ENCODE data around the gene MRPL12. TPM values are rescaled to one million over a fixed set of nuclear protein-coding genes. Genes with fewer than 3 reads are reported as not detected.

MRPL12 gene
- total and polyA plus RNA-seq, 2 of the 13 experiments (the other 11 are each of a cell fraction or from before 2014, with no cell fraction given) = 39.1 to 94.1 TPM

DNA sequence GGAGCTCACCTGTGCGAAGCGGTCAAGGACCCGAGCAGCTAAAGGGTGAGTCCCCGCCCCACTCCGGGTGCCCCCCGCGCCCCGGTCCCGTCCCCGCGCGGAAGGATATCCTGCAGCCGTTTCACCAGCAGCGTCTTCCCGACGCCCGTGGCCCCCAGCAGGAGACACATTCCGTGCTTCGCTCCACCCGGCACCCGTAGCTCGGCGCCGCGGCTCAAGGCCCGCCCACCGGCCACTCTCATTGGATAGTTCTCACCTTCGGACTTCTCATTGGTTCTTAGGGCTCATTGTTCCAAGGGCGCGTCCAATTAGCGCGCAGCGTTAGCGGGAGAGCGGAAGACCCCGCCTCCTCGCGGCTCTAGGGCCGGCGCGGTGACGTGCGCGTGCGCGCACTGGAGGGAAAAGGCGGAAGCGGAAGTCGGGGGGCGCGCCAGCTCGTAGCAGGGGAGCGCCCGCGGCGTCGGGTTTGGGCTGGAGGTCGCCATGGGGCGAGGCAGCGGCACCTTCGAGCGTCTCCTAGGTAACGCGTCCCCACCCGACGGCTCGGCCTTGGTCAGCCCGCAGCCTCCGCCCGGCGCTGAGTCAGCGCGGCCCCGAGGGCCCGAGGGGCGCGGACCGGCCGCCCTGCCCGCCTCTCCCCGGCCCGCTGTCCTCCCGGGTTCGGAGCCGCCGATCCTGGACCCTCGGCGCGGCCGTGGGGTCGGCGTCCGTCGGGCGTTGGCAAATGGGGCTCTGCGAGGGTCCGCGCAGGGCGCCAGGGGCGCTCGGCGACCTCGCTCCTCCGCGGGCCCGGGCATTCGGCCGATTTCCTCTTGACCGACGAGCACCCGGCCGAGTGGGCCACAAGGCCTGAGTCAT, 19.4 kb upstream of the MRPL12 start, which contains the start of the genes ARL16 and HGS (continued):
- TF ChIP-seq, protein P1, sequence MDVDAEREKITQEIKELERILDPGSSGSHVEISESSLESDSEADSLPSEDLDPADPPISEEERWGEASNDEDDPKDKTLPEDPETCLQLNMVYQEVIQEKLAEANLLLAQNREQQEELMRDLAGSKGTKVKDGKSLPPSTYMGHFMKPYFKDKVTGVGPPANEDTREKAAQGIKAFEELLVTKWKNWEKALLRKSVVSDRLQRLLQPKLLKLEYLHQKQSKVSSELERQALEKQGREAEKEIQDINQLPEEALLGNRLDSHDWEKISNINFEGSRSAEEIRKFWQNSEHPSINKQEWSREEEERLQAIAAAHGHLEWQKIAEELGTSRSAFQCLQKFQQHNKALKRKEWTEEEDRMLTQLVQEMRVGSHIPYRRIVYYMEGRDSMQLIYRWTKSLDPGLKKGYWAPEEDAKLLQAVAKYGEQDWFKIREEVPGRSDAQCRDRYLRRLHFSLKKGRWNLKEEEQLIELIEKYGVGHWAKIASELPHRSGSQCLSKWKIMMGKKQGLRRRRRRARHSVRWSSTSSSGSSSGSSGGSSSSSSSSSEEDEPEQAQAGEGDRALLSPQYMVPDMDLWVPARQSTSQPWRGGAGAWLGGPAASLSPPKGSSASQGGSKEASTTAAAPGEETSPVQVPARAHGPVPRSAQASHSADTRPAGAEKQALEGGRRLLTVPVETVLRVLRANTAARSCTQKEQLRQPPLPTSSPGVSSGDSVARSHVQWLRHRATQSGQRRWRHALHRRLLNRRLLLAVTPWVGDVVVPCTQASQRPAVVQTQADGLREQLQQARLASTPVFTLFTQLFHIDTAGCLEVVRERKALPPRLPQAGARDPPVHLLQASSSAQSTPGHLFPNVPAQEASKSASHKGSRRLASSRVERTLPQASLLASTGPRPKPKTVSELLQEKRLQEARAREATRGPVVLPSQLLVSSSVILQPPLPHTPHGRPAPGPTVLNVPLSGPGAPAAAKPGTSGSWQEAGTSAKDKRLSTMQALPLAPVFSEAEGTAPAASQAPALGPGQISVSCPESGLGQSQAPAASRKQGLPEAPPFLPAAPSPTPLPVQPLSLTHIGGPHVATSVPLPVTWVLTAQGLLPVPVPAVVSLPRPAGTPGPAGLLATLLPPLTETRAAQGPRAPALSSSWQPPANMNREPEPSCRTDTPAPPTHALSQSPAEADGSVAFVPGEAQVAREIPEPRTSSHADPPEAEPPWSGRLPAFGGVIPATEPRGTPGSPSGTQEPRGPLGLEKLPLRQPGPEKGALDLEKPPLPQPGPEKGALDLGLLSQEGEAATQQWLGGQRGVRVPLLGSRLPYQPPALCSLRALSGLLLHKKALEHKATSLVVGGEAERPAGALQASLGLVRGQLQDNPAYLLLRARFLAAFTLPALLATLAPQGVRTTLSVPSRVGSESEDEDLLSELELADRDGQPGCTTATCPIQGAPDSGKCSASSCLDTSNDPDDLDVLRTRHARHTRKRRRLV (CRISPR knock-in tag; IDR thresholded peaks at IDR 0.05) = no peak
- 0 out of 2 replicates have a peak, but pooled peaks have one; percentile 8 for TF ChIP-seq ZNF567 (CRISPR knock-in tag; IDR thresholded peaks at IDR 0.05; ENCODE audit: borderline replicate concordance)
- peak; percentile 62; the same call in 1 of the 2 replicates for TF ChIP-seq ZNF503 (CRISPR knock-in tag; IDR thresholded peaks at IDR 0.05)
- TF ChIP-seq ZNF564 (CRISPR knock-in tag; IDR thresholded peaks at IDR 0.05) = peak; percentile 35; the same call in 1 of the 2 replicates
- 0 out of 2 replicates have a peak, but pooled peaks have one; percentile 27 for TF ChIP-seq ZNF816 (CRISPR knock-in tag; IDR thresholded peaks at IDR 0.05; ENCODE audit: borderline replicate concordance)
- TF ChIP-seq, protein P2, sequence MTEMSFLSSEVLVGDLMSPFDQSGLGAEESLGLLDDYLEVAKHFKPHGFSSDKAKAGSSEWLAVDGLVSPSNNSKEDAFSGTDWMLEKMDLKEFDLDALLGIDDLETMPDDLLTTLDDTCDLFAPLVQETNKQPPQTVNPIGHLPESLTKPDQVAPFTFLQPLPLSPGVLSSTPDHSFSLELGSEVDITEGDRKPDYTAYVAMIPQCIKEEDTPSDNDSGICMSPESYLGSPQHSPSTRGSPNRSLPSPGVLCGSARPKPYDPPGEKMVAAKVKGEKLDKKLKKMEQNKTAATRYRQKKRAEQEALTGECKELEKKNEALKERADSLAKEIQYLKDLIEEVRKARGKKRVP (CRISPR knock-in tag; IDR thresholded peaks at IDR 0.05) = peak in 1 of 2 experiments; percentile 33; a peak in 1 of 4 replicates
- TF ChIP-seq, protein P3, sequence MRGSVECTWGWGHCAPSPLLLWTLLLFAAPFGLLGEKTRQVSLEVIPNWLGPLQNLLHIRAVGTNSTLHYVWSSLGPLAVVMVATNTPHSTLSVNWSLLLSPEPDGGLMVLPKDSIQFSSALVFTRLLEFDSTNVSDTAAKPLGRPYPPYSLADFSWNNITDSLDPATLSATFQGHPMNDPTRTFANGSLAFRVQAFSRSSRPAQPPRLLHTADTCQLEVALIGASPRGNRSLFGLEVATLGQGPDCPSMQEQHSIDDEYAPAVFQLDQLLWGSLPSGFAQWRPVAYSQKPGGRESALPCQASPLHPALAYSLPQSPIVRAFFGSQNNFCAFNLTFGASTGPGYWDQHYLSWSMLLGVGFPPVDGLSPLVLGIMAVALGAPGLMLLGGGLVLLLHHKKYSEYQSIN (CRISPR knock-in tag; IDR thresholded peaks at IDR 0.05; ENCODE audit: borderline replicate concordance) = no peak
- no peak for TF ChIP-seq MYPOP (CRISPR knock-in tag; IDR thresholded peaks at IDR 0.05)
- TF ChIP-seq TBX3 (IDR thresholded peaks at IDR 0.05; ENCODE audit: borderline replicate concordance) = peak; percentile 55; the same call in 1 of the 2 replicates
- TF ChIP-seq CCAR2 (optimal IDR thresholded peaks at IDR 0.05; ENCODE audit: low read depth, low read length) = no peak
- TF ChIP-seq ZNF710 (CRISPR knock-in tag; IDR thresholded peaks at IDR 0.05; ENCODE audit: borderline replicate concordance) = peak; percentile 15; the same call in 1 of the 2 replicates
- TF ChIP-seq ZNF230 (CRISPR knock-in tag; IDR thresholded peaks at IDR 0.05) = peak; percentile 31
- peak; percentile 24; the same call in 1 of the 2 replicates for TF ChIP-seq MTF1 (CRISPR knock-in tag; IDR thresholded peaks at IDR 0.05)
- TF ChIP-seq KMT2A (CRISPR knock-in tag; IDR thresholded peaks at IDR 0.05) = peak; percentile 82; the same call in 1 of the 2 replicates

All from HepG2 (cell line).